NCI-H226 (cell line): ENCODE data around the gene ARFGEF3.

Source experiments
- DNase-seq: peaks from one replicate; pipeline ENCODE4 v3.0.0-alpha.2; 2015

The ARFGEF3 gene

DNA sequence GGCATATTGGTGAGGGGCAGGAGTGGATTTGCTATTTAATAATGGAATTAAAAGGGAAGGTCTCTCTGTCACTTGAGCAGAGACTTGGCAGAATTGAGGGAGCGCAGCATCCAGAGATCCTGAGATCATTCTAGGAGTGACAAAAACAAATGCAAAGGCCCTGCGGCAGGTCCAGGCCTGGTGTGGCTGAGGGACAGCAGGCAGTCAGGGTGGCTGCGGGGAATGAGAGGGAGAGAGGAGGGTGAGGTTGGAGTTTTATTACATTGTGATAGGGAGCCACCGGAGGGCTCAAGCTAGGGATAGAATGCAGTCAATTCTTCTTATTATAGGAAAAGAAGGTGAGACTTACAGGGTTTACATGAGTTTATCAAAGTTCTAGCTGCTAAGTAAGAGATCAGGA lies 116.1 kb downstream of the ARFGEF3 start:
- DNase-seq = no peak

DNA sequence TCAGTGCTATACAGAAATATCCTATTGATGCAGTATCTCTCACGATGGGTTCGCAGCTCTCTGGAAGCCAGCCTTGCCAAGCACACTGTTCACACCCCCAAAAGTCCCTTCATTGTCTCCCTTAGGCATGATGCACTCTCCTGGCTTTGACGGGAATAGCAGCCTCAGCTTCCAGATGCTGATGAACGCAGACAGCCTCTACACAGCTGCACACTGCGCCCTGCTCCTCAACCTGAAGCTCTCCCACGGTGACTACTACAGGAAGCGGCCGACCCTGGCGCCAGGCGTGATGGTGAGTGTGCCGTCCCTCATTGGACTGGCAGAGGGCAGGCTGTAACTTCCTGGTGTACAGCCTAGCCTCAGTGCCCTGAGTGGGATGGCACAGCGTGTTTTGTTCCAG lies 116.6 kb downstream of the ARFGEF3 start:
- DNase-seq = peak; percentile 10

DNA sequence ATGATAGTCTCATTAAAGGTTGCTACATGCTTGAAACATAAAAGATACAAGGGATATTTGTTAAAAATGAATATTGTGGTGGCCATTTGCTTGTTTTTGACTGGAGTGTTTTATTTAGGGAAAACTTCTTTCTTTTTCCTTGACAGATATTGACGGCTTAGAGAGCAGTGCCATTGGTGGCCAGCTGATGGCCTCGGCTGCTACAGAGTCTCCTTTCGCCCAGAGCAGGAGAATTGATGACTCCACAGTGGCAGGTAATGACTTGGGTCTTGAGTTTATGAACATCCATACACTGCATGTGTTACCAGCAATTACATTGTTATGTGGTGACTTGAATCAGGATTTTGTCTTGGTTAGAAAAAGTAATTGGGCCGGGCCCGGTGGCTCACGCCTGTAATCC lies 124.1 kb downstream of the ARFGEF3 start:
- DNase-seq = no peak

DNA sequence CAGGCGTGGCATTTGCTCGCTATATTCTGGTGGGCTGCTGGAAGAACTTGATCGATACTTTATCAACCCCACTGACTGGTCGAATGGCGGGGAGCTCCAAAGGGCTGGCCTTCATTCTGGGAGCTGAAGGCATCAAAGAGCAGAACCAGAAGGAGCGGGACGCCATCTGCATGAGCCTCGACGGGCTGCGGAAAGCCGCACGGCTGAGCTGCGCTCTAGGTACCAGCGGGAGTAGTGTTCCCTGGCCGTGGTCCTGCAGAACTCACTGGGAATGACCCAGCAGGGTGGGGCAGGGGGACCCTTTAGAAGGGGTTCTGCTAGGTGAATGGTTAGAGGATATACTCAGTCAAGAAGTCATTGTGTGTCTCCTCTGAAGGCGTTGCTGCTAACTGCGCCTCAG lies 125.0 kb downstream of the ARFGEF3 start:
- DNase-seq = no peak

DNA sequence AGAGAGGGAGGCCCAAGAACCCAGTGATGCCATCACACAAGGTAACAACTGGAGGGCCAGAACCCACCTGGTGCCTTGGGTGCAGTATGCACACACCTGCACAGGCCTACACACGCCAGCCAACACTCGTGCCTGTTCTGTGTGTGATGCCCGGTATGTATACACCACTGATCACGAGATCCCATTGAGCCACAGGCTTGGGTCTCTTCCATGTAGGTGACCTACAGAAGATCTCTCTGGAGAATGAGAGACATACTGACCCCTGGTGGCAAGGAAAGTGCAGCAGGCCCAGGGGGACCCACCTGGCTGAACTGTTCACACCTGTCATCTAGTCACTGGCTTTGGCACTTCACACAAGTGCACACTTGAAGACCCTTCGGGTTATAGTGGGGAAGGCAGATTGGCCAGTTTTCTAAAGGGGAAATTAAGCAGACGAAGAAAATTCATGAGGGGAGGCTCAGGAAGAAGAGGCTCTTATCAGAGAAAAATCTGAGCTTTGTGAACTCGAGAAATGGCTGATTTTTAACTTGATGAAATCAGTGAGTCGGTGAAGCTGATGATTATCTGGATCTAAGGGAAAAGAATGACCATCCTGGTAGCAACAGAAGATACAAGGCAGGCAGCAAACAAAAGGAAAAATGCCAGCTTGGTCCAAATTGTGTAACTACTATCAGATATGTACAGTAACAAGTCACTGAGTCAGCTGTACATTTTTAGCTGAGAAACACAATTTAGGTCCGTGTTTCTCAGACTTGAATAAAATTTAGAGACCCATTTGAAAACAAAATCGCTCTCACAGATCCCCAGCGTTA lies 125.6 kb downstream of the ARFGEF3 start:
- peak; percentile 27 for DNase-seq

DNA sequence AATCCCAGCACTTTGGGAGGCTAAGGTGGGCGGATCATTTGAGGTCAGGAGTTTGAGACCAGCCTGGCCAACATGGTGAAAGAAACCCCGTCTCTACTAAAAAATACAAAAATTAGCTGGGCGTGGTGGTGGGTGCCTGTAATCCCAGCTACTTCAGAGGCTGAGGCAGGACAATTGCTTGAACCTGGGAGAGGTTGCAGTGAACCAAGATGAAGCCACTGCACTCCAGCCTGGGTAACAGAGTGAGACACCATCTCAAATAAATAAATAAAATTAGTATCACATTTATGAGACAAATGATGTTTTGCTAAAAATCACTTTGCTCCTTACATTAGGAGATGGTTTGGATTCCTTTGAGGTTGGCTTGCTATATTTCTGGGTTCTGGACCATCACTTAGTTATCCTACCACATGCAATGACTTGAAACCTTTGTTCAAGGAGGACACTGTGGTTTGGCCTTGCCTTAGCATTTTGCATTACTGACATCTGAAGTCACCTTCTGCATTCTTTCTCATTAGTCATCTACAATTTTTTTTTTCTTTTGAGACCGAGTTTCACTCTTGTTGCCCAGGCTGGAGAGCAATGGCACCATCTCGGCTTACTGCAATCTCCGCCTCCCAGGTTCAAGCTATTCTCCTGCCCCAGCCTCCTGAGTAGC lies 126.8 kb downstream of the ARFGEF3 start:
- peak; percentile 72 for DNase-seq

DNA sequence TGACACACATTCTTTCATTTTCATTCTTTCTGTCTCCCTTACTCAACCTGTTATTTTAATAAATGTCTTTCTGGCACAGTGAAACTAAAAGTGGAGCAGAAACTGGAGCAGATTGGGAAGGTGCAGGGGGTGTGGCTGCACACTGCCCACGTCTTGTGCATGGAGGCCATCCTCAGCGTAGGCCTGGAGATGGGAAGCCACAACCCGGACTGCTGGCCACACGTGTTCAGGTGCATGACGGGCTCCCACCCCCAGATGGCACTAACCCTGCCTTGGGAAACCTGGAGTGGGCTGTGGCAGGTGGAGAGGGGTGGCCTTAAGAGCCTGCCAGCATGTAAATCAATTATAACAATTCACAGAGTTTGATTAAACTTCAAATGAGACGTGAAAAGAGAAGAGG lies 128.0 kb downstream of the ARFGEF3 start:
- DNase-seq = no peak

DNA sequence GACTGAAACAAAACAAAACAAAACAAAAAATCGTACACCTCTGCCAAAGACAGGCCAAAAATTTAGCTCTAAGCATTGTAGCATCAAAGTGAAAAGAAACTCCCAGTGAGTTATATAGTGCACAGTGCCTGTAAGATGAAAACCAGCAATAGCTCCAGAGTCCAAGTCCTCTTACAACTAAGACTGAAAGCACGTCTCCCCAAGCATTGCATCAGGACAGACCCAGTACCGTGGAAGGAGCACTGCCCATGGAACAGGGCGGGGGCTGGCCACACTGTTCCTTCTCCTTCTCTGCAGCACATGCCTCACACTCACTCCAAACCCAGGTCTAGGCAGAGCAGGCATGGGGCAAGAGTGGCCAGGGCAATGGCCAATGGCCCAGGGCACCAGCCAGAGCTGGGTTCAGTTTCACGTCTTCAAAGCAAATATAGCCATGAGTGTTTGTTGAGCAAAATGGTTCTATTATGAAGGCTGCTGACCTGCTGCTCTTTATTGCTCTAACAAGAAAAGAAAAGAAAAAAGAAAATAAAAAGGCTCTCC lies 128.8 kb downstream of the ARFGEF3 start:
- no peak for DNase-seq

DNA sequence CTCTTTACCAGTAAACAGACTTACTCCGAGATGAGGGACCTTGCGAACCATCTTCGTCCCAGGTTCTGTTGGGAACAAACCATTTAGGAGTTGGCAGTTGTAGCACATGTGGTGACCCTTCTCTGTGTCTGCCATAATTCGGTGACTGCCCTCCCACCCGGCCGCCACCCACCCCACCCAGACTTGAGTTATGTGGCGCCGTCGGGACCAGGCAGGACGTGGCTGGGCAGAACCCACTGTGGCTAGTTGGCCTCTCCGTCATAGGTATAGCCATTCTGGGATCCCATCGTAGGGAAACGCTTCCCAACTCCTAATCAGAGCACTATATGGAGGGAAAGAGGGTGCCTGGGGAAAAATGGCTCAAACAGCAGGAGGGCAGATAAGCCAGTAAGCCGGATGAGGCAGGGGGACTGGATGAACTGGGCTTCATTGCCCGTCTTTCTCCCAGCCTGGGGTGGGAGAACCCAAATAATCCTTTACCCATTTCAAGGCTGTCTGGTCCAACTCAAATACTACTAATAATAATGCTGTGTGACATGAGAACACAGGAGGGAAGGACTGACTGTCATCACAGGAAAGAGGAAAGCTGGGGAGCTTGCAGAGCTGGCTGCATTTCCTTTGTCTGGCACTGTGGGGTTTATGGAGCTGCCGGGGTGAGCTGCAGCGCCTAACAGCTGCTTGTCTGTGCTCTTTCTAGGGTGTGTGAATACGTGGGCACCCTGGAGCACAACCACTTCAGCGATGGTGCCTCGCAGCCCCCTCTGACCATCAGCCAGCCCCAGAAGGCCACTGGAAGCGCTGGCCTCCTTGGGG lies 129.5 kb downstream of the ARFGEF3 start:
- no peak for DNase-seq

DNA sequence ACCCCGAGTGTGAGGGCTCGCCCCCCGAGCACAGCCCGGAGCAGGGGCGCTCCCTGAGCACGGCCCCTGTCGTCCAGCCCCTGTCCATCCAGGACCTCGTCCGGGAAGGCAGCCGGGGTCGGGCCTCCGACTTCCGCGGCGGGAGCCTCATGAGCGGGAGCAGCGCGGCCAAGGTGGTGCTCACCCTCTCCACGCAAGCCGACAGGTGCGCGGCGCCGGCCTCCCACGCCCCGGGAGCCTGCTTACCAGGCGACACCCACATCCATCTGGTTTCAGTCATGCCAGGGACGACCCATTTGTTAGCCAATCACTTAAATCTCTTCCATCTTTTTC lies 130.1 kb downstream of the ARFGEF3 start:
- no peak for DNase-seq

DNA sequence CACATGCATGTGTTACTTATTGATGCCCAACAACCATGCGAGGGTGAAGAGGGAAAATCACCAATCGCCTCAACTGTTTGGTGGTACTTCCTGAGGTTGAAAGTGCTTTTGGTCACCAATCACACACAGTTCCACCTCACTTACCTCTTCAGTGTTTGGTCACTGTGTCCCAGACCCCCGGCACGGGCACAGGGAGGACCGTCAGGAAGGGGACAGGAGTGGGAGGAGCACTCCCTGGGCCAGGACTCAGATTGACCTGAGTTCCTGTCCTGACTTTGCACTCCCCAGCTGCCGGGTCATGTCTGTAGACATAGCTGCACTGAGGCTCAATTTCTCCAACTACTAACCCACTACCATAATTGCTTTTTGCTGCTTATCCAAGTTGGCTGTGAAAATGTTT lies 130.7 kb downstream of the ARFGEF3 start:
- DNase-seq = no peak

DNA sequence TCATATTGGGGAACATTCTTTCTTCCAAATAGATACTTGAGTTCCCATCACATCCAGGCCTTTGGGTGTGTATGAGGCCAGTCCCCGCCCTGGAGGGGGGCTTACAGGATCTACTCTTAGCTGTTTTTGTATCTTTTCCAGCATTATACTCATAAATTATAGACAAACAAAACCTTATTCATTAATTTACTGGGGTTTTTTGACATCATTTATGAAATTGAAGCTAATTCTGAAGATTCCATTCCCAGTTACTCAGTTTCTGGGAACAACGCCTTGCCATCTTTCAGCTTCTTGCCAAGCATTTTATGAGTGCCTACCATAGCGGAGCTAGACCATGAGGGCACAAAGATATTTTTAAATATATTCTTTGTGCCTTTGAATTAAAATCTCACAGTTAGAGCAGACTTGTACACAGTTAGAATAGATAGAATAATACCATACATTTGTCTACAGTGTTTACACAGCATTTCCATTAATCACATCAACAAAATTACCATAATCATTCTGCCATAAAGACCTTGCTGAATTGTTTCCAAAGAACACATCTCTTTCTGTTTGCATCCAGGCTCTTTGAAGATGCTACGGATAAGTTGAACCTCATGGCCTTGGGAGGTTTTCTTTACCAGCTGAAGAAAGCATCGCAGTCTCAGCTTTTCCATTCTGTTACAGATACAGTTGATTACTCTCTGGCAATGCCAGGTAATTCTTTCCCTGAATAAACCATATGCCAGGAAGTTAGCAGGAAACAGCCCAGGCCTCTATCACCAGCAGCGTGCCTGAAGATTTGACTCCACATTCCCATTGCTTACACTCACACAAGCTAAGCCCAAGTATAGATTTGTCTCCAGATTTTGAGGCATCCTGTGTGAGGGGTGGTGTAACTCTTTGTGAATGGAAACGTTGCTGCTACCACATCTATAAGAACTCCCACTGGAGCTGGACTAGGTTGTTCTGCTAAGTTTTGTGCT lies 132.0 kb downstream of the ARFGEF3 start:
- DNase-seq = no peak

DNA sequence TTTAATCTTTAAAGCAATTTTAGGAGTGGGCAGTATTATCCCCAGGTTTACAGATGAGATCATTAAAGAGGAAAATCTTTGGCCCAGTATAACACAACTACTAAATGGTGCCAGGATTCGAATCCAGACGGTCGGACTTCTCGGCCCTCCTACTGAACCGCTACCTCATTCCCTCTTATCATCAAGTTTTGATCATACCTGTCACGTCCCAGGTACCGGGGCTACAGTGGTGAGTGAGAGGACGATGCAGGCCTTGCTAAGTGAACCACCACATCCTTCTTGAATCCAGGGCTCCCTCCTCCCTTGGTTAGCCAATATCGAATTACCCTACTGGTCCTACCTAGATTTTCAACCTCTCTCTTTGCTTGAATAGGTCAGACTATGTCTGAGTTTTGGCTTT lies 134.6 kb downstream of the ARFGEF3 start:
- DNase-seq = no peak

DNA sequence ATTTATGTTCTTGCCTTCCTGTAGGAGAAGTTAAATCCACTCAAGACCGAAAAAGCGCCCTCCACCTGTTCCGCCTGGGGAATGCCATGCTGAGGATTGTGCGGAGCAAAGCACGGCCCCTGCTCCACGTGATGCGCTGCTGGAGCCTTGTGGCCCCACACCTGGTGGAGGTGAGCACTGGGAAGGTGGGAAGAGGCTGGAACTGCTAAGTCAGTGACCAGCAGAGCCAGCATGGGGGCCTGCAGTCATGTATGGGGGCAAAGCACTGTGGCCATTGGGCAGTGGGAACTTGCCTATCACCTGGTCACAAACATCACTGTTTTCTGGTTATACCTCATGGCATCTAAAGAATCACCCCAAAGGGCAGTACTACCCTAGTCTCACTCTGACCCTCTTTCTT lies 135.0 kb downstream of the ARFGEF3 start:
- DNase-seq = no peak

DNA sequence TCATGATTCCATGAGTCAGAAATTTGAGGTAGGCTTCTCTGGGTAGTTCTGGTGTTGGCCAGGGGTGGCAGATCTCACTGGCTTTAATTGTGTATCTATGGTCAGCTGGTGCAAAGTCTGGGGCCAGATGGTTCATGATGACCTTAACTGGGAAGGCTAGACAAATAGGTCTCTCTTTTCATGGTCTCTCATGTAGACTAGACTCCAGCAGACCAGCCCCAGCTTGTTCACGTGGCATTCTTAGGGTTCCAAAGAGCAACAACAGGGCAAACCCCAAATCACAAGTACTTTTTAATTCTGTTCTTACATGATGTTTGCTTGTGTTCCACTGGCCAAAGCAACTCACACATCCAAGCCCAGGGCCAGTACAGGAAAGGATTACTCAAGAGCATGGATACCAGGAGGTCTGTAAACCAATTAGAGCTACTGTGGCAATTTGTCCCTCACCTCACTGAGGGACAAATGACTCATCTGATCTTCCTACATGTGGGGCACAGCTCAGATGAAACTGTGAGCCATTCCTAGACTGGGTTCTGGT lies 136.1 kb downstream of the ARFGEF3 start:
- DNase-seq = no peak

DNA sequence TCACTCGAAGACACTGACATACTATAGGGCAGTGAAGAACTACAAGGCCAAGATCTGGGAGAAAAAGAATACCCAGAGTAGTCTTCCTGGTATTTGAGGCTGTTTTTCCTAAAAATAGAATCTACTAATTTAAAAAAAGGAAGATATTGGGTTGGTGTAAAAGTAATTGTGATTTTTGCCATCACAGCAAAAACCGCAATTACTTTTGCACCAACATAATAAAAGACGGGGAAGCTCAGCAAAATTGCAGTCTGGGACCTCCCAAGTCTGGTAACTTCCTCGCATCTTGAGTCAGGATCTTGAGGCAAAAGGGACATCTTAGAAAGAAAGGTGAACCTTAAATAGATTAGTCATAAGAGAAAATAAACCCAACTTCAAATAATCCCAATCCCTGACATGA lies 138.7 kb downstream of the ARFGEF3 start:
- no peak for DNase-seq

DNA sequence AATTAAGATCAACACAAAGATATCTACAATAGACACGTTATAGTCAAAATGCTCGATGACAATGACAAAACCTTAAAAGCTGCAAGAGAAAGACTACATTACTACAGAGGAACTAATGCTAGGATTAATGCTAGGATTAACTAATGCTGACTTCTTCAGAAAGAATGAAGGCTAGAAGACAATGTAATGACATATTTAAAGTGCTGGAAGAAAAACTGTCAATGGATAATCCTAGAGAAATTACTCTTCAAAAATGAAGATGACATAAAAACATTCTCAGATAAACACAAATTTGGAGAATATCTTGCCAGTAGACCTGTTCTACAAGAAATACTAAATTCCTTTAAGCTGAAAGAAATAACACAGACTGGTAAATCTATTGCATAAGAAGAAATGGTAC lies 140.8 kb downstream of the ARFGEF3 start:
- no peak for DNase-seq

DNA sequence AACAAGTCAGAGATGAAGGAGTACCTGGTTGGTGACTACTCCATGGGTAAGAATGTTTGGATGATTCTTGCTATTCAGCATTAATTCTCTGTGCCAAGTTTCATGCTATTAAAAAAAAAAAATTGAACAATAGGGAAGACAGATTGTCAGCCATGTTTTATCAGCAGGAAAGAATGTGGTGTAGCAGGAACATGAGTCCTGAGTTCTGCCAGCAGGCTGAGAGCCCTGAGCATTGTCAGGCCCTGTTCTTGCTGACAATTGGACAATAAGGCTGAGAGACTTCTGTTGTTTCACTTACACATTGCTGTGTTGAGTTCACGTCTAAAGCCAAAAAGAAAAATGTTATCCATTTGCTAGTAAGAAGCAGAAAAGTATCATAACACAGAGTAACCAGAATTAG lies 145.6 kb downstream of the ARFGEF3 start:
- DNase-seq = no peak

DNA sequence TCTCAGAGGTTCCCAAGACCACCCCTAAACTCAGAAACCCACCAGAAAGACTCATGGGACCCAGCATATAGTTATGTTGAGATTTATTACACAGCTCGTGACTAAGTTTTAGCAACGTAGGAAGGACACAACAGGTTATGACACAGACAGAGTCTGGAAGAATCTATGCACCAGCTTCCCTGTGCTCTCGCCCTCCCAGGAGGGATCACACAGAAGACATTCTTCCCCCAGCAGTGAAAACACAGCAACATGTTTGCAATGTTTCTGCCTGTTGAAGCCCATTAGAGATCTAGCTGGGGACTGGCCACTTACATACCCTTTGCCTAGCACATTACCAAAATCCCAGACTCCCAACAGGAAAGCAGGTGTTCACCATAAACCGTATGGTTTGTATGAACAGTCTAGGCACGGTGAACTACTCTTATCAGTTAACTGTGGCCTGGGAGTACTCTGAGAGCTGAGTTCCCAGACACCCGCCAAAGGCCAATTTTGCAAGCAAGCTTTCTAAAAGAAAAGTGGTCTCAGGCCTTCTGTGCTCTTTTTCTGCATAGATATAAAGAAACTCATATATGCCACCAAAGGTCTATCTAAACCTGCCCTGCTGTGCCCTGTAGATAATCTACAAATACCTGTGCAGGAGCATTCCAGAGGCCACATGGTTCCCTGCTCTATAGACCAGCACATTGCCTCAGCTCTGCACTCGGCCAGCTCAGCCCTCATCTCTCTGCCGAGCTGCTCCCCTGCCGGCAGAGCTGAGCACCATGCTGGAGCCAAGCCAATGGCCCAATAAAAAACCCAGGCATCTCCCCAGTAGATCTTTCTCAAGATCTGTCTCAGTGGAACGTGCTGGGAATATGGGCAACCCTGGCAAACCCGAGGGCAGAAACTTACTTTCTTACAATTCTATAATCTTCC lies 146.3 kb downstream of the ARFGEF3 start:
- no peak for DNase-seq

DNA sequence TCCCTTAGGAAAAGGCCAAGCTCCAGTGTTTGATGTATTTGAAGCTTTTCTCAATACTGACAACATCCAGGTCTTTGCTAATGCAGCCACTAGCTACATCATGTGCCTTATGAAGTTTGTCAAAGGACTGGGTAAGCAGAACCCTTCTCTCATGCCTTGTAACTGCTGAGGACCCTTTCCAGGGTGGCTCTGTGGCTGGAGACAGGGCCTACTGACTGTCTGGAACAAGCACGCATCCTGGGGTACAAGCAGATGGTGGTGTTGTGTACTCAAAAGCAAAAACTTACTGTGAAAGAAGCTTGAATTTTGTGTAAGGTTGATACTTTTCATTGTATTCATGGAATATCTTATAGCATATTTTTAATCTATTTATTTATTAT lies 147.0 kb downstream of the ARFGEF3 start:
- DNase-seq = no peak

DNA sequence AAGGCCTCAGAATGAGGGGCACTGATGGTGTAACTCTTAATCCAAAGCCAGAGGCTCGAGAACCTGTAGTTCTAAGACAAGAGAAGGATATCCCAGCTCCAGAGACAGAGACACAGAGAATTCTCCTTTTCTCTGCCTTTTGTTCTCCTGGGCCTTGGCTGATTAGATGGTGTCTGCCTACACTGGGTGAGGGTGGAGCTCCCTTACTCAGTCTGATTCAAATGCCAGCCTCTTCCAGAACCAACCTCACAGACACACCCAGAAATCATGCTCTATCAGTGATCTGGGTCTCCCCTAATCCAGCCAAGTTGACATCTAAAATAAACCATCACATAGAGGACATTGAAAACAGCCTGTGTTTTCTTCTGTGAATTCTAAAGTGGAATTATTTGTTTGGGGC lies 148.0 kb downstream of the ARFGEF3 start:
- no peak for DNase-seq
